Measurements from ENCODE around the gene NUDT3.
"Not testable (repeated sequence)": the region's sequence is repeated elsewhere in the genome, so short reads cannot be mapped to it uniquely, and the experiment has no call there.

NUDT3 gene

GRCh38 chr6:34375833-34376232 lies 16.6 kb downstream of the NUDT3 start:
- Histone ChIP-seq H3K4me2 (no peak overlapping the region), H3K4me3 (IDR thresholded peaks at IDR 0.05; ENCODE audit: insufficient read depth, low read depth, low read length) (no peak overlapping the region), H3K36me3 (ENCODE audit: insufficient read depth) (no peaks in the 10 kb centered on the region), H3K4me1 (ENCODE audit: low read depth, poor library complexity, severe bottlenecking) (no peaks in the 10 kb centered on the region), H3K27me3 (ENCODE audit: insufficient read depth, low read depth) (no peaks in the 10 kb centered on the region), H3K9ac (no peak overlapping the region), H3K79me2 (ENCODE audit: insufficient read depth, low read depth) (peaks cover 66% of the 10 kb centered on the region), H2AFZ (ENCODE audit: low read depth) (no peak overlapping the region), H3K27ac (no peak overlapping the region), H4K20me1 (ENCODE audit: insufficient read depth) (peaks cover 7% of the 10 kb centered on the region; the same call in 1 of the 2 replicates)
- TF ChIP-seq CTCF (conservative IDR thresholded peaks at IDR 0.05; ENCODE audit: low read depth, low read length) = no peak

GRCh38 chr6:34374508-34374907 lies 18.0 kb downstream of the NUDT3 start:
- Histone ChIP-seq H3K27ac (no peak overlapping the region), H3K4me1 (ENCODE audit: low read depth, poor library complexity, severe bottlenecking) (no peaks in the 10 kb centered on the region), H3K4me3 (IDR thresholded peaks at IDR 0.05; ENCODE audit: insufficient read depth, low read depth, low read length) (no peak overlapping the region), H3K4me2 (no peak overlapping the region), H3K36me3 (ENCODE audit: insufficient read depth) (no peaks in the 10 kb centered on the region), H3K9ac (no peak overlapping the region), H3K27me3 (ENCODE audit: insufficient read depth, low read depth) (no peaks in the 10 kb centered on the region), H2AFZ (ENCODE audit: low read depth) (no peak overlapping the region), H4K20me1 (ENCODE audit: insufficient read depth) (0 out of 2 replicates have a peak, but pooled peaks cover 7% of the 10 kb centered on the region), H3K79me2 (ENCODE audit: insufficient read depth, low read depth) (peaks cover 64% of the 10 kb centered on the region)
- TF ChIP-seq CTCF (conservative IDR thresholded peaks at IDR 0.05; ENCODE audit: low read depth, low read length) = no peak

- H3K36me3 ChIP-seq (ENCODE audit: insufficient read depth) = no peaks in the 10 kb centered on the region
- no peak overlapping the region for H2AFZ ChIP-seq (ENCODE audit: low read depth)
- TF ChIP-seq CTCF (conservative IDR thresholded peaks at IDR 0.05; ENCODE audit: low read depth, low read length) = no peak
- no peak overlapping the region for H3K4me2 ChIP-seq
- no peaks in the 10 kb centered on the region for H3K4me1 ChIP-seq (ENCODE audit: low read depth, poor library complexity, severe bottlenecking)
- H4K20me1 ChIP-seq (ENCODE audit: insufficient read depth) = 0 out of 2 replicates have a peak, but pooled peaks cover 7% of the 10 kb centered on the region
- H3K9ac ChIP-seq = no peak overlapping the region
- H3K27me3 ChIP-seq (ENCODE audit: insufficient read depth, low read depth) = no peaks in the 10 kb centered on the region
- H3K27ac ChIP-seq = no peak overlapping the region
- no peak overlapping the region for H3K4me3 ChIP-seq (IDR thresholded peaks at IDR 0.05; ENCODE audit: insufficient read depth, low read depth, low read length)
- H3K79me2 ChIP-seq (ENCODE audit: insufficient read depth, low read depth) = peaks cover 65% of the 10 kb centered on the region
Measured at GRCh38 chr6:34374069-34374468, 18.4 kb downstream of the NUDT3 start.

- H4K20me1 ChIP-seq (ENCODE audit: insufficient read depth) = 0 out of 2 replicates have a peak, but pooled peaks cover 7% of the 10 kb centered on the region
- no peaks in the 10 kb centered on the region for H3K36me3 ChIP-seq (ENCODE audit: insufficient read depth)
- no peak for TF ChIP-seq CTCF (conservative IDR thresholded peaks at IDR 0.05; ENCODE audit: low read depth, low read length)
Measured at GRCh38 chr6:34373511-34373910, 19.0 kb downstream of the NUDT3 start.

GRCh38 chr6:34371865-34372264 lies 20.6 kb downstream of the NUDT3 start:
- H3K4me3 ChIP-seq (IDR thresholded peaks at IDR 0.05; ENCODE audit: insufficient read depth, low read depth, low read length); H3K27ac ChIP-seq; H4K20me1 ChIP-seq (ENCODE audit: insufficient read depth); H3K4me2 ChIP-seq; H3K9ac ChIP-seq; H3K4me1 ChIP-seq (ENCODE audit: low read depth, poor library complexity, severe bottlenecking); H3K36me3 ChIP-seq (ENCODE audit: insufficient read depth); H3K27me3 ChIP-seq (ENCODE audit: insufficient read depth, low read depth); H2AFZ ChIP-seq (ENCODE audit: low read depth): not testable (repeated sequence)
- H3K79me2 ChIP-seq (ENCODE audit: insufficient read depth, low read depth) = peaks cover 59% of the 10 kb centered on the region

More at GRCh38 chr6:34373511-34373910, 19.0 kb downstream of the NUDT3 start:
- no peak overlapping the region for H3K4me3 ChIP-seq (IDR thresholded peaks at IDR 0.05; ENCODE audit: insufficient read depth, low read depth, low read length)
- H3K79me2 ChIP-seq (ENCODE audit: insufficient read depth, low read depth) = peaks cover 65% of the 10 kb centered on the region
- H3K4me2 ChIP-seq = no peak overlapping the region
- H2AFZ ChIP-seq (ENCODE audit: low read depth) = no peak overlapping the region
- no peaks in the 10 kb centered on the region for H3K4me1 ChIP-seq (ENCODE audit: low read depth, poor library complexity, severe bottlenecking)
- H3K27ac ChIP-seq = no peak overlapping the region
- H3K27me3 ChIP-seq (ENCODE audit: insufficient read depth, low read depth) = no peaks in the 10 kb centered on the region
- H3K9ac ChIP-seq = no peak overlapping the region
